ENCODE data around the gene MAP3K12.
"Not testable (repeated sequence)": the region's sequence is repeated elsewhere in the genome, so short reads cannot be mapped to it uniquely, and the experiment has no call there.

The MAP3K12 gene

GRCh38 chr12:53444593-53445325 is 54.5 kb downstream of the MAP3K12 start:
- not testable (repeated sequence) for DNase-seq (ENCODE audit: low read depth in 3 of 3, low spot score in 1 of 3)

- no peak for DNase-seq (ENCODE audit: low read depth in 3 of 3, low spot score in 1 of 3)
Observed at GRCh38 chr12:53443955-53444354, 55.3 kb downstream of the MAP3K12 start.

- peak; percentile 96 to 98 (median 96) for DNase-seq (ENCODE audit: low read depth in 3 of 3, low spot score in 1 of 3)
Observed at GRCh38 chr12:53441040-53441833, 58.0 kb downstream of the MAP3K12 start, which contains the start of gene PRR13. TSS of gene PRR13 (plus strand) at chr12:53441734. CDS start at chr12:53442715, 981 bp downstream.

GRCh38 chr12:53439582-53439981 is 59.7 kb downstream of the MAP3K12 start:
- DNase-seq (ENCODE audit: low read depth in 3 of 3, low spot score in 1 of 3), result not testable (repeated sequence)

- not testable (repeated sequence) for DNase-seq (ENCODE audit: low read depth in 3 of 3, low spot score in 1 of 3)
Observed at GRCh38 chr12:53435326-53435725, 63.9 kb downstream of the MAP3K12 start.

GRCh38 chr12:53431187-53431586 is 68.1 kb downstream of the MAP3K12 start:
- DNase-seq (ENCODE audit: low read depth in 3 of 3, low spot score in 1 of 3), result no peak

- no peak for DNase-seq (ENCODE audit: low read depth in 3 of 3, low spot score in 1 of 3)
Observed at GRCh38 chr12:53430116-53430515, 69.1 kb downstream of the MAP3K12 start.

All from stimulated activated CD4-positive, alpha-beta T cell treated with anti-CD3 and anti-CD28 coated beads, TNF-alpha, amount 100 ng/mL, for 1 hour (primary cell).